ENCODE data around the gene LRRC46. TPM values are rescaled to one million over a fixed set of nuclear protein-coding genes. Genes with fewer than 3 reads are reported as not detected.

LRRC46 gene
- total RNA-seq, 3 donors from 2014 or later (not counting 1 experiment from before 2014, with no cell fraction given) = 1.7 to 3.1 (median 2.7) TPM

GRCh38 chr17:47818002-47818695, 13.3 kb upstream of the LRRC46 start:
- Mint-ChIP-seq H3K27me3 (ENCODE audit: low read depth in 2 of 2) (no peaks in the 10 kb centered on the region), H3K4me3 (no peak overlapping the region), H3K4me1 (peaks cover 15 to 38% of the 10 kb centered on the region in 2 donors), H3K27ac (peak overlapping the region in 1 of 2 donors; percentile 98), H3K36me3 (no peaks in the 10 kb centered on the region), H3K9me3 (no peaks in the 10 kb centered on the region)
- DNase-seq (no peak), ATAC-seq (no peak)
- peaks cover 28% of the 10 kb centered on the region for H3K4me1 ChIP-seq (ENCODE audit: control insufficient read depth, insufficient read depth, low read length)
- peaks cover 53% of the 10 kb centered on the region for H3K36me3 ChIP-seq (ENCODE audit: control insufficient read depth, insufficient read depth, low read length)
- TF ChIP-seq CTCF (IDR thresholded peaks at IDR 0.05) = no peak
- no peaks in the 10 kb centered on the region for H3K9me3 ChIP-seq (ENCODE audit: control insufficient read depth, insufficient read depth, low read length)
- no peaks in the 10 kb centered on the region for H3K27me3 ChIP-seq (ENCODE audit: control insufficient read depth, insufficient read depth, low read length)
- 97% methylated on average over 11 of the region's 11 CpGs for WGBS (ENCODE audit: insufficient coverage)
- no peak overlapping the region for H3K27ac ChIP-seq (ENCODE audit: low read length)
- no peak overlapping the region for H3K4me3 ChIP-seq (ENCODE audit: low read length)
- intact Hi-C loops (cut with micrococcal nuclease) = no loop called here

- peaks cover 15 to 40% of the 10 kb centered on the region in 2 donors for H3K4me1 Mint-ChIP-seq
- no peaks in the 10 kb centered on the region for H3K9me3 Mint-ChIP-seq
- DNase-seq = no peak
- Histone ChIP-seq H3K27ac (ENCODE audit: low read length) (no peak overlapping the region), H3K36me3 (ENCODE audit: control insufficient read depth, insufficient read depth, low read length) (peaks cover 57% of the 10 kb centered on the region), H3K4me1 (ENCODE audit: control insufficient read depth, insufficient read depth, low read length) (peaks cover 28% of the 10 kb centered on the region), H3K27me3 (ENCODE audit: control insufficient read depth, insufficient read depth, low read length) (no peaks in the 10 kb centered on the region), H3K4me3 (ENCODE audit: low read length) (no peak overlapping the region), H3K9me3 (ENCODE audit: control insufficient read depth, insufficient read depth, low read length) (no peaks in the 10 kb centered on the region)
- 89% methylated on average over 10 of the region's 10 CpGs for WGBS (ENCODE audit: insufficient coverage)
- no peak overlapping the region for H3K4me3 Mint-ChIP-seq
- no peaks in the 10 kb centered on the region for H3K36me3 Mint-ChIP-seq
- no peaks in the 10 kb centered on the region for H3K27me3 Mint-ChIP-seq (ENCODE audit: low read depth in 2 of 2)
- no peak for TF ChIP-seq CTCF (IDR thresholded peaks at IDR 0.05)
- ATAC-seq = no peak
- intact Hi-C loops (cut with micrococcal nuclease) = no loop called here
- peak overlapping the region in 1 of 2 donors; percentile 98 for H3K27ac Mint-ChIP-seq
Observed at GRCh38 chr17:47819475-47819874, 12.0 kb upstream of the LRRC46 start.

GRCh38 chr17:47820033-47820789, 11.3 kb upstream of the LRRC46 start:
- H3K27me3 Mint-ChIP-seq (ENCODE audit: low read depth in 2 of 2) = no peaks in the 10 kb centered on the region
- Histone ChIP-seq H3K27ac (ENCODE audit: low read length) (peak overlapping the region; percentile 64), H3K4me3 (ENCODE audit: low read length) (no peak overlapping the region), H3K36me3 (ENCODE audit: control insufficient read depth, insufficient read depth, low read length) (peaks cover 52% of the 10 kb centered on the region), H3K4me1 (ENCODE audit: control insufficient read depth, insufficient read depth, low read length) (peaks cover 28% of the 10 kb centered on the region), H3K27me3 (ENCODE audit: control insufficient read depth, insufficient read depth, low read length) (no peaks in the 10 kb centered on the region), H3K9me3 (ENCODE audit: control insufficient read depth, insufficient read depth, low read length) (no peaks in the 10 kb centered on the region)
- H3K9me3 Mint-ChIP-seq = no peaks in the 10 kb centered on the region
- TF ChIP-seq CTCF (IDR thresholded peaks at IDR 0.05) = no peak
- peak overlapping the region; percentile 97 for H3K4me3 Mint-ChIP-seq
- WGBS (ENCODE audit: insufficient coverage) = 82% methylated on average over 10 of the region's 12 CpGs
- peak overlapping the region; percentile 90 to 98 for H3K27ac Mint-ChIP-seq
- no peak for DNase-seq
- H3K36me3 Mint-ChIP-seq = no peaks in the 10 kb centered on the region
- intact Hi-C loops (cut with micrococcal nuclease) = loop anchor here (10.0 kb wide), 1 partner anchor 85 kb away; the partner anchor contains the start of gene TBX21
- H3K4me1 Mint-ChIP-seq = peaks cover 15 to 42% of the 10 kb centered on the region in 2 donors
- ATAC-seq = no peak

All from natural killer cell (primary cell).